Activated CD4-positive, CD25-positive, alpha-beta regulatory T cell treated with anti-CD3 and anti-CD28 coated beads, Interleukin-2, amount 50 U/mL, for 16 hours (primary cell): ENCODE data around the gene RPS6KA2.

ENCODE experiments used
- DNase-seq: peaks from one replicate; pipeline ENCODE4 v3.0.0-alpha.2; 2020; ENCODE audit warnings: low read depth, low spot score

The RPS6KA2 gene

GRCh38 chr6:166627033-166627874, at the start of gene RPS6KA2:
TSS of gene RPS6KA2 (minus strand) at chr6:166627251. CDS start at chr6:166627019, 232 bp downstream.
- DNase-seq: peak; percentile 99

- DNase-seq: no peak
Observed at GRCh38 chr6:166676270-166676860, 49.3 kb upstream of the RPS6KA2 start.

- no peak for DNase-seq
Observed at GRCh38 chr6:166675736-166676135, 48.7 kb upstream of the RPS6KA2 start.

- DNase-seq: no peak
Observed at GRCh38 chr6:166673309-166673708, 46.3 kb upstream of the RPS6KA2 start.

- no peak for DNase-seq
Observed at GRCh38 chr6:166672624-166673206, 45.7 kb upstream of the RPS6KA2 start.

- DNase-seq: no peak
Observed at GRCh38 chr6:166672146-166672545, 45.1 kb upstream of the RPS6KA2 start.

- DNase-seq: no peak
Observed at GRCh38 chr6:166671434-166672081, 44.5 kb upstream of the RPS6KA2 start.

GRCh38 chr6:166670894-166671293, 43.8 kb upstream of the RPS6KA2 start:
- DNase-seq: no peak

- no peak for DNase-seq
Observed at GRCh38 chr6:166670013-166670412, 43.0 kb upstream of the RPS6KA2 start.

GRCh38 chr6:166667796-166668610, 41.0 kb upstream of the RPS6KA2 start:
- DNase-seq: no peak

- DNase-seq: no peak
Observed at GRCh38 chr6:166664135-166664534, 37.1 kb upstream of the RPS6KA2 start.

GRCh38 chr6:166663568-166663967, 36.5 kb upstream of the RPS6KA2 start:
- DNase-seq: no peak

GRCh38 chr6:166662690-166663089, 35.6 kb upstream of the RPS6KA2 start:
- no peak for DNase-seq

- DNase-seq: no peak
Observed at GRCh38 chr6:166661327-166662085, 34.5 kb upstream of the RPS6KA2 start.

GRCh38 chr6:166660157-166660688, 33.2 kb upstream of the RPS6KA2 start:
- DNase-seq: no peak

- no peak for DNase-seq
Observed at GRCh38 chr6:166659581-166659980, 32.5 kb upstream of the RPS6KA2 start.

- DNase-seq: no peak
Observed at GRCh38 chr6:166658792-166659150, 31.7 kb upstream of the RPS6KA2 start.

- DNase-seq: no peak
Observed at GRCh38 chr6:166658115-166658791, 31.2 kb upstream of the RPS6KA2 start.

- no peak for DNase-seq
Observed at GRCh38 chr6:166657531-166657930, 30.5 kb upstream of the RPS6KA2 start.
